Parathyroid adenoma (tissue), 2 donors: ENCODE results near the gene RTL9.

Experiments
- H2AFZ ChIP-seq: fragments of 300-600 bp; sonication (generic); one replicate; pipeline ENCODE4 v1.7.0; 2017; ENCODE audit warnings: antibody characterized with exemption, mild to moderate bottlenecking
- H3K27ac ChIP-seq: fragments of 300-600 bp; sonication (generic); one replicate; pipeline ENCODE4 v1.7.0; 2017
- H3K27me3 ChIP-seq: fragments of 300-600 bp; sonication (generic); one replicate; pipeline ENCODE4 v1.7.0; 2017; ENCODE audit warnings: low read length; ENCODE audit not compliant: control insufficient read depth, insufficient read depth
- H3K36me3 ChIP-seq: fragments of 300-600 bp; sonication (generic); one replicate; pipeline ENCODE4 v1.7.0; 2017; ENCODE audit warnings: low read length; ENCODE audit not compliant: control insufficient read depth, insufficient read depth
- H3K4me1 ChIP-seq: fragments of 300-600 bp; sonication (generic); one replicate; pipeline ENCODE4 v1.7.0; 2017; ENCODE audit warnings: control low read depth
- H3K4me2 ChIP-seq: fragments of 300-600 bp; sonication (generic); one replicate; pipeline ENCODE4 v1.7.0; 2017; ENCODE audit warnings: low read length
- H3K4me3 ChIP-seq: fragments of 300-600 bp; sonication (generic); one replicate; pipeline ENCODE4 v1.7.0; 2017; ENCODE audit warnings: low read depth, low read length
- H3K79me2 ChIP-seq: fragments of 300-600 bp; sonication (generic); one replicate; pipeline ENCODE4 v1.7.0; 2017; ENCODE audit warnings: control low read depth
- H3K9ac ChIP-seq: fragments of 300-600 bp; sonication (generic); one replicate; pipeline ENCODE4 v1.7.0; 2017; ENCODE audit warnings: mild to moderate bottlenecking
- H3K9me3 ChIP-seq: fragments of 300-600 bp; sonication (generic); one replicate; pipeline ENCODE4 v1.7.0; 2017; ENCODE audit warnings: low read length; ENCODE audit not compliant: control insufficient read depth
- TF ChIP-seq, protein P1 (sequence below): fragments of 300-600 bp; sonication (generic); IDR thresholded peaks from one replicate; pipeline ENCODE4 v1.7.0; 2017; ENCODE audit warnings: antibody characterized with exemption, mild to moderate bottlenecking
- donor health status: primary hyperparathyroidism.

The RTL9 gene

GRCh38 chrX:110341189-110342035 is 17.2 kb upstream of the RTL9 start:
- no peaks in the 10 kb centered on the region for H3K9me3 ChIP-seq
- H3K27ac ChIP-seq = no peak overlapping the region
- H3K9ac ChIP-seq = no peak overlapping the region
- H3K4me2 ChIP-seq = no peak overlapping the region
- H2AFZ ChIP-seq = no peak overlapping the region
- TF ChIP-seq, protein P1, sequence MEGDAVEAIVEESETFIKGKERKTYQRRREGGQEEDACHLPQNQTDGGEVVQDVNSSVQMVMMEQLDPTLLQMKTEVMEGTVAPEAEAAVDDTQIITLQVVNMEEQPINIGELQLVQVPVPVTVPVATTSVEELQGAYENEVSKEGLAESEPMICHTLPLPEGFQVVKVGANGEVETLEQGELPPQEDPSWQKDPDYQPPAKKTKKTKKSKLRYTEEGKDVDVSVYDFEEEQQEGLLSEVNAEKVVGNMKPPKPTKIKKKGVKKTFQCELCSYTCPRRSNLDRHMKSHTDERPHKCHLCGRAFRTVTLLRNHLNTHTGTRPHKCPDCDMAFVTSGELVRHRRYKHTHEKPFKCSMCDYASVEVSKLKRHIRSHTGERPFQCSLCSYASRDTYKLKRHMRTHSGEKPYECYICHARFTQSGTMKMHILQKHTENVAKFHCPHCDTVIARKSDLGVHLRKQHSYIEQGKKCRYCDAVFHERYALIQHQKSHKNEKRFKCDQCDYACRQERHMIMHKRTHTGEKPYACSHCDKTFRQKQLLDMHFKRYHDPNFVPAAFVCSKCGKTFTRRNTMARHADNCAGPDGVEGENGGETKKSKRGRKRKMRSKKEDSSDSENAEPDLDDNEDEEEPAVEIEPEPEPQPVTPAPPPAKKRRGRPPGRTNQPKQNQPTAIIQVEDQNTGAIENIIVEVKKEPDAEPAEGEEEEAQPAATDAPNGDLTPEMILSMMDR = no peak
- H3K36me3 ChIP-seq = no peaks in the 10 kb centered on the region
- H3K27me3 ChIP-seq = no peaks in the 10 kb centered on the region
- no peaks in the 10 kb centered on the region for H3K4me1 ChIP-seq
- H3K4me3 ChIP-seq = no peak overlapping the region
- H3K79me2 ChIP-seq = no peaks in the 10 kb centered on the region

DNA sequence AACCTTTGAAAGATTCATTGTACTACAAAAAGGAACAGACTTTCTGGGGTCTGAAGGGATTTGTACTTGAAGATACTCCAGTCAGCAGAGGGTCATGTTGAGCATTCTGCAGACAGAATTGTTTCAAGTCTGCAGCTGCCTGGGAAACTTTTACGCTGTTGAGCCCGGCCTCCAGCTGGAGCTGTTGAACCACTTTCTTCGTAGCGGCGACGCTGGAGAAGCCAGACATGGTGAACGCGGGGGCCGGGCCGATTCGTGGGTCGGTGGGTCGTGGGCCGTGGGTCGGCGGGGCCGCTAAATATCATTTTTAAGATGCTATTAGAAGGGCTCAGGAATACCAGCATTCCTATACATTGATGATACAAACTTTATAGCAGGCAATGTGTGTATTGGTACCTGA is 12.0 kb upstream of the RTL9 start:
- Histone ChIP-seq H3K4me3 (no peak overlapping the region), H3K9ac (no peak overlapping the region), H2AFZ (no peak overlapping the region), H3K27ac (no peak overlapping the region), H3K79me2 (no peaks in the 10 kb centered on the region), H3K9me3 (no peaks in the 10 kb centered on the region), H3K4me2 (no peak overlapping the region), H3K36me3 (no peaks in the 10 kb centered on the region), H3K4me1 (no peaks in the 10 kb centered on the region), H3K27me3 (no peaks in the 10 kb centered on the region)
- TF ChIP-seq, protein P1 = no peak

DNA sequence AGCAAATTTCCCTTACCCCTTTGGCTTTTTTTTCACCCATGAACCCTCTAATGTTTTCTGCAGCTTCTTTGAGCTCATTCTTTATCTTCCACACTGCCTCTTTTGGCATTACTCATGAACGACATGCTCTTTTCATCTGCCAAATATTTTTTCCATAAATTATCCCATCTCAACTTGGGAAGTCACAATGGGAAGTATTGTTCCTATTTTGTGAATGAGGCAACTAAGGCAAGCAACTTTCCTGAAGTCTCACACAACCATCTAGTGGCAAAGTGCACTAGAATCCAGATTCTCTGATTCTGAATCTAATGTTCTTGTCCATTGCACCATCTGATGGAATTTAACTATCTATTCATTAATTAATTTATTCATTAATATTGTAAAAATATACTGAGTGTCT is 625 bp downstream of the RTL9 start:
- Histone ChIP-seq H3K36me3 (no peaks in the 10 kb centered on the region), H3K4me2 (no peak overlapping the region), H3K79me2 (no peaks in the 10 kb centered on the region), H3K9ac (no peak overlapping the region), H2AFZ (no peak overlapping the region), H3K4me3 (no peak overlapping the region), H3K4me1 (no peaks in the 10 kb centered on the region), H3K9me3 (no peaks in the 10 kb centered on the region), H3K27me3 (no peaks in the 10 kb centered on the region), H3K27ac (no peak overlapping the region)
- TF ChIP-seq, protein P1 = no peak

DNA sequence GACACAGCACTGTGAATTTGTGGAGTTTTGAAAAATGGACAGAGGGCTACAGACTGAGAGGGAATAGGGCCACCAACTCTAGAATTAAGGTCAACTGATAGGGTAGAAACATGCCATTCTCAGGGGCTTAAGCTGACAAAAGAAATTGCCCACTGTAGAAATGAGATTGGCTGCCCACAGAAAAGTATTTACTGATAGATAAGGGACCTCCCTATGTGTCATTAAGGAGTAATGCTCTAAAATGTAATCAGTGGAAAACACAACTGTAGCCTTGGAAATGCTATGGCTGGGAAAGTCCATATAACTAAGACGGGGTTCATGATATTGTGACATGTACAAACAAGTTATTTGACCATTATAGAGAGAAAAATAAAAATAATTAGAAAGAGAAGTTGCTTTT is 4.6 kb downstream of the RTL9 start:
- Histone ChIP-seq H3K79me2 (no peaks in the 10 kb centered on the region), H3K9ac (no peak overlapping the region), H3K4me3 (no peak overlapping the region), H3K27ac (no peak overlapping the region), H3K9me3 (no peaks in the 10 kb centered on the region), H2AFZ (no peak overlapping the region), H3K27me3 (no peaks in the 10 kb centered on the region), H3K36me3 (no peaks in the 10 kb centered on the region), H3K4me2 (no peak overlapping the region), H3K4me1 (no peaks in the 10 kb centered on the region)
- TF ChIP-seq, protein P1 = no peak

DNA sequence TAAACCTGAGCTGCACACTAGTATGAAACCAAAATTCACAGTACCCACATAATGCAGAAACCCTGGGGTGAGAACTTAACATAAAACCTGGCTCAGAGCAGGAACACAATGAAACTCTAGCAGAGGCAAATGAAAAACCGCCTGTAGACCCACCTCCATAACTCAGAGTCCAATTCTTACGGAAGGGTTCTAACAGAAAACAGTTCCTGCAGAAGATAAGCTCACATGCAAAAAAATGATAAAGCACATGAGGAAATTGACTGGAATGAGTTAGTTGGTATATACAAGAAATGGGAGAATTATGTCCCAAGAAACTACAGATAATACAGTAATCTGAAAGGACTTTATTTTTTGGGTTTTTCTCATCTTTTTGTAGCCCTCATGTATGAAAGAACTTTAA is 14.7 kb downstream of the RTL9 start:
- no peak overlapping the region for H3K9ac ChIP-seq
- no peaks in the 10 kb centered on the region for H3K79me2 ChIP-seq
- H3K36me3 ChIP-seq = no peaks in the 10 kb centered on the region
- H3K27ac ChIP-seq = no peak overlapping the region
- H3K4me1 ChIP-seq = no peaks in the 10 kb centered on the region
- H3K4me3 ChIP-seq = no peak overlapping the region
- no peaks in the 10 kb centered on the region for H3K27me3 ChIP-seq
- no peak overlapping the region for H2AFZ ChIP-seq
- H3K4me2 ChIP-seq = no peak overlapping the region
- no peaks in the 10 kb centered on the region for H3K9me3 ChIP-seq
- TF ChIP-seq, protein P1 = no peak
